ENCODE data around the gene GADD45A.

The GADD45A gene, protein sequence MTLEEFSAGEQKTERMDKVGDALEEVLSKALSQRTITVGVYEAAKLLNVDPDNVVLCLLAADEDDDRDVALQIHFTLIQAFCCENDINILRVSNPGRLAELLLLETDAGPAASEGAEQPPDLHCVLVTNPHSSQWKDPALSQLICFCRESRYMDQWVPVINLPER

DNA sequence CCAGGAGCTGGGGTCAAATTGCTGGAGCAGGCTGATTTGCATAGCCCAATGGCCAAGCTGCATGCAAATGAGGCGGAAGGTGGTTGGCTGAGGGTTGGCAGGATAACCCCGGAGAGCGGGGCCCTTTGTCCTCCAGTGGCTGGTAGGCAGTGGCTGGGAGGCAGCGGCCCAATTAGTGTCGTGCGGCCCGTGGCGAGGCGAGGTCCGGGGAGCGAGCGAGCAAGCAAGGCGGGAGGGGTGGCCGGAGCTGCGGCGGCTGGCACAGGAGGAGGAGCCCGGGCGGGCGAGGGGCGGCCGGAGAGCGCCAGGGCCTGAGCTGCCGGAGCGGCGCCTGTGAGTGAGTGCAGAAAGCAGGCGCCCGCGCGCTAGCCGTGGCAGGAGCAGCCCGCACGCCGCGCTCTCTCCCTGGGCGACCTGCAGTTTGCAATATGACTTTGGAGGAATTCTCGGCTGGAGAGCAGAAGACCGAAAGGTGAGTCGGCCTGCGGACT lies at the start of gene GADD45A:
TSS of gene GADD45A (plus strand) at position 135 of the 491 bp plus-strand sequence. CDS start at position 429, 294 bp downstream.
- TF ChIP-seq, protein P1, sequence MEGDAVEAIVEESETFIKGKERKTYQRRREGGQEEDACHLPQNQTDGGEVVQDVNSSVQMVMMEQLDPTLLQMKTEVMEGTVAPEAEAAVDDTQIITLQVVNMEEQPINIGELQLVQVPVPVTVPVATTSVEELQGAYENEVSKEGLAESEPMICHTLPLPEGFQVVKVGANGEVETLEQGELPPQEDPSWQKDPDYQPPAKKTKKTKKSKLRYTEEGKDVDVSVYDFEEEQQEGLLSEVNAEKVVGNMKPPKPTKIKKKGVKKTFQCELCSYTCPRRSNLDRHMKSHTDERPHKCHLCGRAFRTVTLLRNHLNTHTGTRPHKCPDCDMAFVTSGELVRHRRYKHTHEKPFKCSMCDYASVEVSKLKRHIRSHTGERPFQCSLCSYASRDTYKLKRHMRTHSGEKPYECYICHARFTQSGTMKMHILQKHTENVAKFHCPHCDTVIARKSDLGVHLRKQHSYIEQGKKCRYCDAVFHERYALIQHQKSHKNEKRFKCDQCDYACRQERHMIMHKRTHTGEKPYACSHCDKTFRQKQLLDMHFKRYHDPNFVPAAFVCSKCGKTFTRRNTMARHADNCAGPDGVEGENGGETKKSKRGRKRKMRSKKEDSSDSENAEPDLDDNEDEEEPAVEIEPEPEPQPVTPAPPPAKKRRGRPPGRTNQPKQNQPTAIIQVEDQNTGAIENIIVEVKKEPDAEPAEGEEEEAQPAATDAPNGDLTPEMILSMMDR (IDR thresholded peaks at IDR 0.05; ENCODE audit: low read depth, low read length): no peak
- no peaks in the 10 kb centered on the region for H3K9me3 ChIP-seq (ENCODE audit: severe bottlenecking)
- H3K4me3 ChIP-seq (ENCODE audit: low read depth, low read length): peak within 1 kb of the TSS; percentile 100
- DNase-seq: peak; percentile 99
- H3K27me3 ChIP-seq (ENCODE audit: insufficient read depth, low read depth, severe bottlenecking): no peaks in the 10 kb centered on the region
- H3K27ac ChIP-seq: peak within 1 kb of the TSS; percentile 95
- peaks cover 49% of the 10 kb centered on the region for H3K36me3 ChIP-seq

DNA sequence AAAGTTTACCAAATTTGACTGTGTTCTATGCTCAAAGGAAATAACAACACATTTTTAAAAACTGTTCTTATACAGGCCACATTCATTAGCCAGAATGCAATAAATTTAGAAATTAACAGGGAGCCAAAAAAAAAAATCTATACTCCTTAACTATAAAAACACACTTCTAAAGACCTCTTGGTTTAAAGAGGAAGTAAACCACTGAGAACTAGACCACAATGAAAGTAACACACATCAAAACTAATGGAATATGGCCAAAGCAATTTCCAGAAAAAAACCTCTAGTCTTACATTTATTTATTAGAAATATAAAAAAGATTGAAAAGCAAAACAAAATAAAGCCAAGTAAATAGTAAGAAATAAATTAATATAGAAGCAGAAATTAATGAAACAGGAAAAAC lies 48.9 kb upstream of the GADD45A start:
- DNase-seq: no peak
- Histone ChIP-seq H3K27me3 (ENCODE audit: insufficient read depth, low read depth, severe bottlenecking) (no peaks in the 10 kb centered on the region), H3K36me3 (no peaks in the 10 kb centered on the region), H3K4me3 (ENCODE audit: low read depth, low read length) (no peak overlapping the region), H3K9me3 (ENCODE audit: severe bottlenecking) (no peaks in the 10 kb centered on the region), H3K27ac (no peak overlapping the region)
- TF ChIP-seq, protein P1 (IDR thresholded peaks at IDR 0.05; ENCODE audit: low read depth, low read length): no peak

DNA sequence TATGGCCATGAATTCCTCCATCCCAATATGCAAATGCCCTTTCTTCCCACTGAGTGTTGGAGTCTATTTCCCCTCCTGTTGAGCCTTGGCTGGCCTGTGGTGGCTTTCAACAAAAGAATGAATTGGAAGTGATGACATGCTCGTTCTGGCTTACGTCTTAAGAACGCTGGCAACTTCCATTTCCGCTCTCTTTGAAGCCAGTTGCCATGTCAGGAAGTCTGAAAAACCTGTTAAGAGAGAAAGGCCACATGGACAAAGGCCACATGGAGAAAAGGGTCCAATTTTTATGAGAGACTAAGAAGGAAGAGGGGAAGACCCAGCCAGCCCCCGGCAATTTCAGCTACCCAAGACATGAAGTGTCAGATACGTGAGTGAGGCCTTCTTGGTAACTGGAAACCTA lies 45.6 kb upstream of the GADD45A start:
- TF ChIP-seq, protein P1 (IDR thresholded peaks at IDR 0.05; ENCODE audit: low read depth, low read length): no peak
- no peaks in the 10 kb centered on the region for H3K36me3 ChIP-seq
- H3K27me3 ChIP-seq (ENCODE audit: insufficient read depth, low read depth, severe bottlenecking): no peaks in the 10 kb centered on the region
- no peak overlapping the region for H3K27ac ChIP-seq
- no peak for DNase-seq
- no peaks in the 10 kb centered on the region for H3K9me3 ChIP-seq (ENCODE audit: severe bottlenecking)
- no peak overlapping the region for H3K4me3 ChIP-seq (ENCODE audit: low read depth, low read length)

DNA sequence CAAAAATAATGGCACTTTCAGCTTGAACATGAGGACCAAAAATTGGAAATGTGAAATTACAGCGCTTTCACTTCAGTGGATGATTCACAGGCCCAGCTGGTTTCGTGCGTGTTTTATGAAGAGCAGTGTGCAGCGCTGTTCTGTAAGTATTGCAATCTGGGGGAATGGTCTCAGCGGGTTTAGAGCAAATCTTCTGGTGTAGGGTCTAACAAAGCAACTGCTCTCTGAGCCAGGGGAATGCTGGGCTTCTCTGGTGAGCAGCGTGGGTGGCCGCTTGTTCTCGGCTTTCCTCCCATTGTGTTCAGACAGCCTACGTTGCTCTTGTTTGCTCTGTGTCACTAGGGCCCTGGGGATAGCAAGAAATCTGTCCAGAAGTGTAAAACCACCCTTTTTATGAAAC lies 42.4 kb upstream of the GADD45A start:
- no peaks in the 10 kb centered on the region for H3K36me3 ChIP-seq
- H3K27me3 ChIP-seq (ENCODE audit: insufficient read depth, low read depth, severe bottlenecking): no peaks in the 10 kb centered on the region
- no peak for DNase-seq
- TF ChIP-seq, protein P1 (IDR thresholded peaks at IDR 0.05; ENCODE audit: low read depth, low read length): no peak
- H3K4me3 ChIP-seq (ENCODE audit: low read depth, low read length): no peak overlapping the region
- H3K9me3 ChIP-seq (ENCODE audit: severe bottlenecking): no peaks in the 10 kb centered on the region
- H3K27ac ChIP-seq: no peak overlapping the region

DNA sequence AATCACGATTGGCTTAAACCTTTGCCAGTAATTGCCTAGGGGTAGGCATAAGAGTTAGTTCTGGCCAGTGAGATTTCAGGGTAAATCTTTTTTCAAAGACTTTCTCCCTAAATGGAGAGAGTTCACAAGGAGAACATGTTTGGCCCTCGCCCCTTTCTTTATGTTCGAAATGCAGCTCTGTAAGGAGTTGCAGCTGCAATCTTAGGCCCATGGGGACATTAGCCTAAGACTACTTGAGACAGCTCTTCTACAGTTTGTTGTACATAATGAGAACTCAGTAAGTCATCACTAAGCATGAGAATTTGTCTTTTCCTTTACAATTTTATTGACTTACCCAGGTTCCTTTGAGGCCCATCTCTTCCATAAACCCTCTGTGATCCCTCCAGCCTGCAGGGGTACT lies 40.4 kb upstream of the GADD45A start:
- Histone ChIP-seq H3K27me3 (ENCODE audit: insufficient read depth, low read depth, severe bottlenecking) (no peaks in the 10 kb centered on the region), H3K4me3 (ENCODE audit: low read depth, low read length) (no peak overlapping the region), H3K36me3 (no peaks in the 10 kb centered on the region), H3K9me3 (ENCODE audit: severe bottlenecking) (no peaks in the 10 kb centered on the region), H3K27ac (no peak overlapping the region)
- TF ChIP-seq, protein P1 (IDR thresholded peaks at IDR 0.05; ENCODE audit: low read depth, low read length): no peak
- no peak for DNase-seq

All from WERI-Rb-1 (cell line).